SH-SY5Y (cell line): ENCODE measurements around the gene MLF2.

Experiments used
- GATA2 ChIP-seq: IDR thresholded peaks from 2 replicates; pipeline ENCODE4 v1.6.1; 2011; ENCODE audit warnings: mild to moderate bottlenecking, low read depth, low read length
- GATA3 ChIP-seq: IDR thresholded peaks from 2 replicates; pipeline ENCODE4 v1.6.1; 2011; ENCODE audit warnings: low read depth, mild to moderate bottlenecking, low read length, moderate library complexity

The MLF2 gene, protein sequence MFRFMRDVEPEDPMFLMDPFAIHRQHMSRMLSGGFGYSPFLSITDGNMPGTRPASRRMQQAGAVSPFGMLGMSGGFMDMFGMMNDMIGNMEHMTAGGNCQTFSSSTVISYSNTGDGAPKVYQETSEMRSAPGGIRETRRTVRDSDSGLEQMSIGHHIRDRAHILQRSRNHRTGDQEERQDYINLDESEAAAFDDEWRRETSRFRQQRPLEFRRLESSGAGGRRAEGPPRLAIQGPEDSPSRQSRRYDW

DNA sequence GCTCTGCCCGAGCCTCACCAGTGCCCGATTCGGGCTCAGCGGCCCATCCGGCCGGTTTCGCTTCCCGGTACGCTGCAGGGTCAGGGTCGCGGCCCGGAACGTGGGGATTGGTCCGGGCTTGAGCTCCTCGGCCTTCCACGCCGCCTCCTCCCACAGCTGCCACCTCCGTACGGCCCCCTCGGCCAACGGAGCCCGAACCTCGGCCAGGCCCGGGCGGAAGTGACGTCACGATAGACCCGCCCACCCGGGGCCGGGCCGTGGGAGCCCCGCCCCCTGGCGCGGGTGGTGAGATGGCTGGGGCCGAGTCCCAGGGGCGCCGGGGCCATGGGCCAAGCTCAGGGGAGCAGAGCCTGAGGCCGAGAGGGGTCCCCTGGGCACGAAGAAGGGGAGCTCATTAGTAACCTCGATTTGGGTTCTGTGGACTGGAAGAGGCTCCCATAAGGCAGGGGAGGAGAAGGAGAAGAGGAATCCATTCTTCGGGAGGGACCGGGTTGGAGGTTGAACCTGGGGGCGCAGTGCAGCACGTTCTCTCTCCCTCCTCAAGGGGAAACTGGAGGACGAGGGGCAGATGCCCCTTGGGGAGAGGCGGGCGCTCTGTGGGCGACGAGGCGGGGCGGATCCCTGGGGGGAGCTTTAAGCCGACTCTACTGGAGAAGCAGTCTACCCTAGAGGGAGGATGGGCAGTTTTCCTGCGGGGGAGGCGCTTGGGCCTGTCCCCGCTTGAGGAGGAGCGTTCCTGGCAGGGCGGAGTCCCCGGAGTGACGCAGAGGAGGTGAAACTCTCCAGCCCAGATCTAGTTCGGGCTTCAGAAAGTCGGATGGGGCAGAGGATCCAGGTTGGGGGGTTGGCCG, at the start of gene MLF2:
MLF2 (minus strand) TSS at position 221 of the 851 bp plus-strand sequence. CDS start 807 bp downstream, outside the sequence.
- TF ChIP-seq GATA3 (no peak), GATA2 (no peak)

DNA sequence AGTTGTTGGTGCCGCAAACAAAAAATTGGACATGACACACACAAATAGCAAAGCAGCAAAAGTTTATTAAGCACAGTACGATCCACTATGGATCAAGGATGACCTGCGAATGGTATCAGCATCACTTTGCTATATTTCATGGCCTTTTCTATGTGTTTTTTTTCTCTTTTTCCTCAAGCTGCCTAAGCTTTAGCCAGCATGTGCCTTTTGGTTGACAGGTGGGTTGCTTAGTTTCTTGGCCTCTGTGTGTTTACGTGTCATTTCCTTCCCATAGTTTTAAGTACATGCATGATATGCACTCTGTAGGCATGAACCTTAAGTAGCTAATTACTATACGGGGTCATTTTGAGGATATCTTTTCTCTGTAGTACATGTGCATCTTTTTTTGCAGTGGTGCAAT, 46.2 kb upstream of the MLF2 start:
- no peak for TF ChIP-seq GATA2
- no peak for TF ChIP-seq GATA3

DNA sequence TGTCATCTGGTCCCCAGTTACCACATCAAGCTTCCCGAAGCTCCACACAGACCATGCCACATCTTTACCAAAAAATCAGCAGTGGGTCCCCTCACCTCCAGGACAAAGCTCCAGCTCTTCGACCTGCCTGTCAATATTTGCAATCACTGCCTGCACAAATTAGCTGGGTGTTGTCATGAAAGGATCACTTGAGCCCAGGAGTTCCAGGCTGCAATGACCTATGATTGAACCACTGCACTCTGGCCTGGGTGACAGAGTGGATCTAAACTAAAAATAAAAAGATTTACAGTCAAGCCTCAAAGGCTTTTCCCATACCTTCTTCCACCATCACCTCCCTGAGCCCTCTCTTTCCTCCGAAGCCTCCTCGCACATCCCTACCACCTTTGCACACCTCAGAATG, 43.6 kb upstream of the MLF2 start:
- TF ChIP-seq GATA2 (no peak), GATA3 (no peak)

DNA sequence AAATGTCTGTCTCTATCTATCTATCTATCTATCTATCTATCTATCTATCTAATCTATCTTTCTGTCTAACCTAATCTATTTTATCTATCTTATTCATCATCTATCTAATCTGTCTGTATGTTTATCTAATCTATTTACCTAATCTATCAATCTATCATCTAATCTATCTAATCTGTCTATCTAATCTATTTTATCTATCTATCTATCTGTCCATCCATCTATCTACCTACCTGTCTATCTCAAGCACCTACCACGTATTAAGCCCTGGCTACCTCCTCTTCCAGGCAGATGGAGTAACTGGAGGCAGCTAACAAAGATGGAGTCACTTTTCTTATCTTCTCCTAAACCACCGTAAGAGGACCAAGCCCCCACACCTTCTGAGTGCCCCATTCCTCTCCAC, 42.1 kb upstream of the MLF2 start:
- TF ChIP-seq GATA3 (no peak), GATA2 (no peak)

DNA sequence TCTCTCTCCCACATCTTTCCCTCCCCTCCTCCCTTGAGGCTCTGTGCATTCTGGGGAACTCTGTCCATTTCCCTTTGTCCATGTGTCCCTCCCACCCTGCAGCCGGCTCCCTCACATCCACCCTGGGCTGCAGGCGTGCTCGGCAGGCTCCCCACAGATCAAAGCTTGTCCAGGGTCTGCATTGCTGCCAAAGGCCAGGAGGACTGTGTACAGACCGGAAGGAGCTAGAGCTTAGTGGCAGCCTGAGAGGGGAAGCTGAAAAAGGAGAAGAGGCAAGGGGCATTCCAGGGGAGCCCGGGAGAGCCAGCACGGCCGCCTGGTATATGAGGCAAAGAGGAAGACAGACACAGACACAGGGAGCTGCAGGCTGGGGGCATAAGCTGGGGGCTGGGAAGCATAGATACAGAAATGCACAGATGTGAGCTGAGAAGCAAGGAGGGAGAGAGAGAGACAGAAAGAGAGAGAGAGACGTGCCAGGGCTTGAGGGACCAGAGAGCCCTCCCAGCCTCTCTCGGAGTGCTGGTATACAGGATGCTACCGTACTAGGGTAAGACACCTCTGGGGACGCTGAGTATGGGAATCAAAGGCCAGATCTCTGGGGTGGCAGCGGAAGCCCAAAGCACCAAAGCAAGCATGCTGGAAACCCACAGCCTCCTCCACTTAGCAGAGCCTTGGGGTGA, 39.7 kb upstream of the MLF2 start:
- TF ChIP-seq GATA2 (no peak), GATA3 (no peak)

DNA sequence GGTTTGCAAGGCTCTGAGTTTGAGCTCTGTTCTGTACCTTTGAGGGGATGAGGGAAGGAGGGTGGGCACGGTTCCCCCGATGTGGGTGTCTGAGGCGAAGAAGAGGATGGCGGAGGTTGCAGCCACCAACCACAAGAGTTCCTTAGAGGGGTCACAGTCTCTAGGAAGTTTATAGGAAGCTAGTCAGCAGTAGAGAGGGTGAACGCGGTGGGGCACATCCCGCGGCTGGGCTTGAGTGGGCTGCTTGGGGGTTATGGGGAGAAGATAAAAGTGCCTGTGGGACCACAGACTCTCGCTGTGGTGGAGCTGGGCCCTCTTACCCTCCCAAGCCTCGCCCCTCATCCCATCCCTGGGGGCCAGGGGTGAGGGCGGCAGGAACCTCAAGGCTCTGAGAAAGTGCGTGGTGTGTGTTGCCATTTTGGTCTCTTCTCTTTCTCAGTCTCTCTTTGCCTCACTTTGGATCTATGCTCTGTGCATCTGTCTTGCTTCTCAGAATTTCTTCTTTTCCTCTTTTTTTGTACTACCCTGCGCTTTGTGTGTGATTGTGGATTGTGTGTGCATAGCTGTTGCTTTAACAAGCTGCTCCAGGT, 39.1 kb upstream of the MLF2 start:
- TF ChIP-seq GATA3: no peak
- TF ChIP-seq GATA2: no peak

DNA sequence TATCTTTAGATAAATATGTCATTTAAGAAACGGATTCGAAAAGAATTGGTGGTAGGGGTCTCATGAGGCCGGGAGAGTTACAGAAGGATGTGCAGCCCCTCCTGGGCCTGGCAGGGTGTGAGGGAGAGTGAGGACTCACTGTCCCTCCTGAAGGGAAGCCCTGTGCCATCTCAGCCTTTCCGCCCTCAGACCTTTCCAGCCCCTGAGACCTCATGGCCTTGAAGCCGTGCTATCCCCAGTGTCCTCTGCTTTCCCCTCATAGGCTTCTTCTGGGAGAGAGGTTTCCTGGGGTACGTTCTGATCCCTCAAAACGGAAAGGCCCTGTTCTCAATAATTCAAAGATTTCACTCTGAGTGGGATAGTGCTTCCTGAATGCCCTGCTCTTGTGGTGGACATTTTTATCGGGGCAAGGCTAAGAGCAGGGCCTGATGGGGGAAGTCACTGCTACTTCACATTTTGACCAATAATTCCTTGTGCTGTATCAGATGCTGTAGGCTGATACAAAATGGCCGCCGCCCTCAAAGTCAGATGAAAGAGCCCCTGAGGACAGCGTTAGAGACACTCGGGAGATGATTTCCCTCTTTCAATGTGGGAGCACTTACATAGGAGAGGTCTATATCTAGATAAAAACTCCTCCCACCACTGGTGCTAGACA, 37.7 kb upstream of the MLF2 start:
- TF ChIP-seq GATA2 (no peak), GATA3 (no peak)

DNA sequence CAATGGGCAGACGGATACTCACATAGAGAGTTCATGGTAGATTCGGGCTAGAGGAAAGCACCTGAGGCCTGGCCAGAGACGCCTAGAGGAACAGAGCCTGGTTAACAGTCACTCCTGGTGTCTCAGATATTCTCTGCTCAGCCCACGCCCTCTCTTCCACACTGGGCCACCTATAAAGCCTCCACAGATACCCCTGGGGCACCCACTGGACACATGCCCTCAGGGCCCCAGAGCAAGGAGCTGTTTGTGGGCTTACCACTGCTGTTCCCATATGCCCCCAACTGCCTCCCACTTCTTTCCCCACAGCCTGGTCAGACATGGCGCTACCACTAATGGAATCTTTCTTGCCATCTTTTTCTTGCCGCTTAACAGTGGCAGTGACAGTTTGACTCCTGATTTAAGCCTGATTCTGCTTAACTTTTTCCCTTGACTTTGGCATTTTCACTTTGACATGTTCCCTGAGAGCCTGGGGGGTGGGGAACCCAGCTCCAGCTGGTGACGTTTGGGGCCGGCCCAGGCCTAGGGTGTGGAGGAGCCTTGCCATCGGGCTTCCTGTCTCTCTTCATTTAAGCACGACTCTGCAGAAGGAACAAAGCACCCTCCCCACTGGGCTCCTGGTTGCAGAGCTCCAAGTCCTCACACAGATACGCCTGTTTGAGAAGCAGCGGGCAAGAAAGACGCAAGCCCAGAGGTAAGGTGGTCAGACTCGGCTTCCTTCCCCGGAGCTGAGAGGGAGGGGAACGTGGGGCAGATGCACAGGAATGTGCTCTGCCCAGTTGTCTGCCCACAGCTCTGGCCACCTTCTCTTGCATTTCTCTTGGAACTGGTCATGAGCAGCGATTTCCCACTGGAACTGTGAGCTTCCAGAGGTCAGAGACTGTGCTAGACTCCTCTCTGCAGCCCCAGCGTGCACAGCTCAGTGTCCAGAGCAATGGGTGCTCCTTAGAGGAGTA, 36.3 kb upstream of the MLF2 start, which contains the start of gene CD4:
CD4 (plus strand) TSS at position 557 of the 953 bp plus-strand sequence. CDS start 10,611 bp downstream, outside the sequence.
- TF ChIP-seq GATA2: no peak
- TF ChIP-seq GATA3: no peak

DNA sequence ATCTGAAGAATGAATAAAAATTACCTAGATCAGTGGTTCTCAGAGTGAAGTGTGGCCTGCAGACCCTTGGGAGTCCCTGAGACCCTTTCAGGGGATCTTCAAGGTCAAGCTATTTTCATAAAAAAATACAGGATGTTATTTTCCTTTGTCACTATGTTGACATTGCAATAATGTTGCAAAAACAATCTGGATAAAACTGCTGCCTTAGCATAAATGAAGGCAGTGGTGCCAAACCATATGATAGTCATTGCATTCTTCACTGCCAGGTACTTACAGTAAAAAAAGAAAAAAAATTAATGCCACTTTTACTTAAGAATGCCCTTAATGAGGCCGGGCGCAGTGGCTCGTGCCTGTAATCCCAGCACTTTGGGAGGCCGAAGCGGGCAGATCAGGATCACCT, 34.4 kb upstream of the MLF2 start:
- TF ChIP-seq GATA2 (no peak), GATA3 (no peak)

DNA sequence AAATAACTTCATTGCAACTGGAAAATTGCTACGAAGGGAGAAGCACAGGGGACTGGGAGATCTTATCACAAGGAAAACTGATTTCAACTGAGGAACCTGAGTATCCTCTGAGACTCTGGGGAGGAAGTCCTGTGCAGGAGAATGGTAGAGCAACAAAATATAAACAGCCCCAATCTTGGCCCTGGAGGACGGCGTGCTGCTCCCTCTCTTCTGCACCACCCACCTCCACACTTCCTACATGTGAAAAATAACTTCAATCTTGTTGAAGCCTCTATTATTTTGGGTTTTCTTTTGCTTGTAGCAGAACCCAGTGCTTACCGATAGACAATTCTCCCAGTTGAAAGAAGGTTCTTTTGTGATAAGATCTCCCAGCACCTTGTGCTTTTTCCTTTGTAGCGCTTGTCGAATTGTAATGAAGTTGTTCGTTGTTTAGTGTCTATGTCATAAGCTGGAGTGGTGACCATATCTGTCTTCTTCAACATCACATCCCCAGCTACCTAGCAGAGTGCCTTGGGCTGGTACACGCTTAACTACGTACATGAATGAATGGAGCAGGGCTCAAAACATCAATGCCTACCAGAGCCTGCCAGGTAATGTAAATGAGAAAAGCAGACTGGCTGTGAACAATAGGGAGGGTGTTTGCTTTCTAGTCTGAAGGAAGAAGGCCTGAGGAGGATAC, 33.6 kb upstream of the MLF2 start:
- TF ChIP-seq GATA3 (no peak), GATA2 (peak; percentile 5; the same call in 1 of the 2 replicates)

DNA sequence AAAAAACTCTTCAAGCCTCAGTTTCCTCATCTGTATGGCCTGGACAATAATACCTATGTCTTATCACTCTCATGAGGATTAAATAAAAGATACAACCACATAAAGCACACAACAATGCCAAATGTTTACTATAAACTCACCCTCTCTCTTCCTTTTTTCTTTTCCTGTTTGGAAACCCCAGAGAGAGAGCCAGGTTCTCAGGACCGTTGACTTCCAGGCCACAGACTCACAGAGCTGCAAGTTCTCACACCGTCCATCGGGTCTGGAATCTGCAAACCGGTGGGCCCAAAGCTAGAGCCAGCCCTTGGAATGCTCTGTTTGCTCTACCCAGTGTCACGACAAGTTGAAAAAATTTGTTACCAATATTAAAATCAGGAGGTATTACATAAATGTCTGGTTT, 31.8 kb upstream of the MLF2 start:
- TF ChIP-seq GATA3: no peak
- no peak for TF ChIP-seq GATA2

DNA sequence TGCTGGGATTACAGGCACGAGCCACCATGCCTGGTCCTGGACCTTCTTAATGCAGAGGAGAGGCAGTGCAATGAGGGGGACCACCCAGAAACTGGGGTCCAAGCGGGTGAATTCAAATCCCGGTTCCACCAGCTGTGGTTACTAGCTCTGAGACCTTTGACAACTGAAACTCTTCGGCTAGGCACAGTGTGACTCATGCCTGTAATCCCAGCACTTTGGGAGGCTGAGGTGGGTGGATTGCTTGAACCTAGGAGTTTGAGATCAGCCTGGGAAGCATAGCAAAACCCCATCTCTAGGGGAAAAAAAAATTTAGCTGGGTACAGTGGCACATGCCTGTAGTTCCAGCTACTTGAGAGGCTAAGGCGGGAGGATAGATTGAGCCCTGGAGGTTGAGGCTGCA, 31.4 kb upstream of the MLF2 start:
- TF ChIP-seq GATA2: no peak
- TF ChIP-seq GATA3: no peak
